Adipocyte (in vitro differentiated cells): ENCODE results near the gene DHCR24.

Source experiments
- DNase-seq: peaks from one replicate; pipeline ENCODE4 v3.0.0-alpha.2; 2015; ENCODE audit warnings: low read depth
- H3K27me3 ChIP-seq: replicated peaks from 2 replicates; pipeline ENCODE4 v1.7.0; 2013; ENCODE audit warnings: mild to moderate bottlenecking, low read length, moderate library complexity; ENCODE audit not compliant: control insufficient read depth, insufficient read depth
- H3K36me3 ChIP-seq: 2 replicates; pipeline ENCODE4 v1.7.0; 2013; ENCODE audit warnings: low read length, mild to moderate bottlenecking, moderate library complexity; ENCODE audit not compliant: control insufficient read depth, insufficient read depth, severe bottlenecking
- H3K4me1 ChIP-seq: 2 replicates; pipeline ENCODE4 v1.7.0; 2013; ENCODE audit warnings: mild to moderate bottlenecking, low read length, moderate library complexity; ENCODE audit not compliant: control insufficient read depth, insufficient read depth
- H3K4me3 ChIP-seq: 2 replicates; pipeline ENCODE4 v1.7.0; 2013; ENCODE audit warnings: mild to moderate bottlenecking, low read length, moderate library complexity
- H3K9ac ChIP-seq: 2 replicates; pipeline ENCODE4 v1.7.0; 2013; ENCODE audit warnings: mild to moderate bottlenecking, low read length, moderate library complexity
- H3K9me3 ChIP-seq: 2 replicates; pipeline ENCODE4 v1.7.0; 2013; ENCODE audit warnings: mild to moderate bottlenecking, low read length, moderate library complexity; ENCODE audit not compliant: control insufficient read depth

DHCR24 gene

GRCh38 chr1:54874079-54874830, 12.7 kb downstream of the DHCR24 start:
- Histone ChIP-seq H3K4me3 (no peak overlapping the region), H3K9me3 (no peaks in the 10 kb centered on the region), H3K9ac (no peak overlapping the region), H3K27me3 (no peaks in the 10 kb centered on the region), H3K4me1 (peaks cover 20% of the 10 kb centered on the region), H3K36me3 (peaks cover 96% of the 10 kb centered on the region)
- no peak for DNase-seq

- Histone ChIP-seq H3K4me3 (no peak overlapping the region), H3K4me1 (peaks cover 26% of the 10 kb centered on the region), H3K36me3 (peaks cover 97% of the 10 kb centered on the region), H3K9me3 (no peaks in the 10 kb centered on the region), H3K27me3 (no peaks in the 10 kb centered on the region), H3K9ac (no peak overlapping the region)
- DNase-seq: no peak
These were observed 15.0 kb downstream of the DHCR24 start for GRCh38 chr1:54872036-54872331.

- Histone ChIP-seq H3K4me1 (peaks cover 29% of the 10 kb centered on the region), H3K4me3 (no peak overlapping the region), H3K9me3 (no peaks in the 10 kb centered on the region), H3K9ac (no peak overlapping the region), H3K36me3 (peaks cover 97% of the 10 kb centered on the region), H3K27me3 (no peaks in the 10 kb centered on the region)
- DNase-seq: no peak
These were observed 15.5 kb downstream of the DHCR24 start for GRCh38 chr1:54871275-54872035.

GRCh38 chr1:54870869-54871268, 16.1 kb downstream of the DHCR24 start:
- peaks cover 98% of the 10 kb centered on the region for H3K36me3 ChIP-seq
- no peak for DNase-seq

GRCh38 chr1:54869173-54869851, 17.7 kb downstream of the DHCR24 start:
- no peaks in the 10 kb centered on the region for H3K9me3 ChIP-seq
- H3K9ac ChIP-seq: no peak overlapping the region
- H3K27me3 ChIP-seq: no peaks in the 10 kb centered on the region
- peaks cover 98% of the 10 kb centered on the region for H3K36me3 ChIP-seq
- DNase-seq: no peak
- H3K4me1 ChIP-seq: peaks cover 19% of the 10 kb centered on the region
- H3K4me3 ChIP-seq: no peak overlapping the region

More at GRCh38 chr1:54870869-54871268, 16.1 kb downstream of the DHCR24 start:
- Histone ChIP-seq H3K27me3 (no peaks in the 10 kb centered on the region), H3K4me3 (no peak overlapping the region), H3K4me1 (peaks cover 26% of the 10 kb centered on the region), H3K9ac (no peak overlapping the region), H3K9me3 (no peaks in the 10 kb centered on the region)

- no peak overlapping the region for H3K4me3 ChIP-seq
- peaks cover 96% of the 10 kb centered on the region for H3K36me3 ChIP-seq
- H3K4me1 ChIP-seq: peaks cover 25% of the 10 kb centered on the region
- no peaks in the 10 kb centered on the region for H3K27me3 ChIP-seq
- DNase-seq: no peak
- H3K9ac ChIP-seq: no peak overlapping the region
- H3K9me3 ChIP-seq: no peaks in the 10 kb centered on the region
These were observed 19.3 kb downstream of the DHCR24 start for GRCh38 chr1:54867717-54868057.

- peaks cover 96% of the 10 kb centered on the region for H3K36me3 ChIP-seq
- H3K4me1 ChIP-seq: peaks cover 30% of the 10 kb centered on the region
- H3K27me3 ChIP-seq: no peaks in the 10 kb centered on the region
- H3K9me3 ChIP-seq: no peaks in the 10 kb centered on the region
- DNase-seq: no peak
- no peak overlapping the region for H3K9ac ChIP-seq
- no peak overlapping the region for H3K4me3 ChIP-seq
These were observed 19.9 kb downstream of the DHCR24 start for GRCh38 chr1:54866801-54867716.

GRCh38 chr1:54865238-54866073, 21.5 kb downstream of the DHCR24 start:
- peaks cover 43% of the 10 kb centered on the region for H3K4me1 ChIP-seq
- no peak for DNase-seq
- peaks cover 93% of the 10 kb centered on the region for H3K36me3 ChIP-seq
- no peaks in the 10 kb centered on the region for H3K27me3 ChIP-seq
- H3K9ac ChIP-seq: no peak overlapping the region
- no peaks in the 10 kb centered on the region for H3K9me3 ChIP-seq
- no peak overlapping the region for H3K4me3 ChIP-seq

- H3K36me3 ChIP-seq: peaks cover 93% of the 10 kb centered on the region
- H3K9me3 ChIP-seq: no peaks in the 10 kb centered on the region
- H3K27me3 ChIP-seq: no peaks in the 10 kb centered on the region
- peaks cover 46% of the 10 kb centered on the region for H3K4me1 ChIP-seq
- no peak overlapping the region for H3K9ac ChIP-seq
- peak; percentile 73 for DNase-seq
- no peak overlapping the region for H3K4me3 ChIP-seq
These were observed 22.4 kb downstream of the DHCR24 start for GRCh38 chr1:54864460-54865208.

GRCh38 chr1:54863267-54863665, 23.7 kb downstream of the DHCR24 start:
- Histone ChIP-seq H3K4me1 (peaks cover 57% of the 10 kb centered on the region), H3K4me3 (no peak overlapping the region), H3K9me3 (no peaks in the 10 kb centered on the region), H3K27me3 (no peaks in the 10 kb centered on the region), H3K9ac (no peak overlapping the region), H3K36me3 (peaks cover 91% of the 10 kb centered on the region)
- no peak for DNase-seq
